GM21528 (cell line): ENCODE measurements around the gene SOS2.
"Not testable (repeated sequence)": the region's sequence is repeated elsewhere in the genome, so short reads cannot be mapped to it uniquely, and the experiment has no call there.

ENCODE experiments used
- ATAC-seq: cut with Tn5 transposase; IDR thresholded peaks from one replicate; pipeline ENCODE4 v1.9.1; 2021; ENCODE audit warnings: mild to moderate bottlenecking, moderate library complexity; ENCODE audit not compliant: unreplicated experiment, low FRiP score

SOS2 gene

GRCh38 chr14:50229681-50230080 lies 1.7 kb downstream of the SOS2 start:
- ATAC-seq = no peak

- no peak for ATAC-seq
Observed at GRCh38 chr14:50228313-50228712, 3.1 kb downstream of the SOS2 start.

GRCh38 chr14:50225974-50226297 lies 5.4 kb downstream of the SOS2 start:
- ATAC-seq = no peak

- no peak for ATAC-seq
Observed at GRCh38 chr14:50225067-50225973, 6.1 kb downstream of the SOS2 start.

GRCh38 chr14:50222055-50222613 lies 9.2 kb downstream of the SOS2 start:
- no peak for ATAC-seq

GRCh38 chr14:50218501-50218900 lies 12.9 kb downstream of the SOS2 start:
- ATAC-seq = no peak

- ATAC-seq = no peak
Observed at GRCh38 chr14:50215416-50215815, 16.0 kb downstream of the SOS2 start.

- ATAC-seq = no peak
Observed at GRCh38 chr14:50213795-50214194, 17.6 kb downstream of the SOS2 start.

- no peak for ATAC-seq
Observed at GRCh38 chr14:50212726-50213125, 18.7 kb downstream of the SOS2 start.

- ATAC-seq = no peak
Observed at GRCh38 chr14:50210074-50210473, 21.3 kb downstream of the SOS2 start.

GRCh38 chr14:50198499-50198898 lies 32.9 kb downstream of the SOS2 start:
- ATAC-seq = no peak

- no peak for ATAC-seq
Observed at GRCh38 chr14:50191499-50191898, 39.9 kb downstream of the SOS2 start.

- ATAC-seq = no peak
Observed at GRCh38 chr14:50186107-50186506, 45.3 kb downstream of the SOS2 start.

- ATAC-seq = no peak
Observed at GRCh38 chr14:50173891-50174290, 57.5 kb downstream of the SOS2 start.

GRCh38 chr14:50171895-50172294 lies 59.5 kb downstream of the SOS2 start:
- no peak for ATAC-seq

GRCh38 chr14:50167381-50167780 lies 64.0 kb downstream of the SOS2 start:
- not testable (repeated sequence) for ATAC-seq

- no peak for ATAC-seq
Observed at GRCh38 chr14:50156111-50156510, 75.3 kb downstream of the SOS2 start.

GRCh38 chr14:50148799-50149198 lies 82.6 kb downstream of the SOS2 start:
- no peak for ATAC-seq

GRCh38 chr14:50139192-50139591 lies 92.2 kb downstream of the SOS2 start:
- ATAC-seq = no peak

- ATAC-seq = no peak
Observed at GRCh38 chr14:50127802-50128201, 103.6 kb downstream of the SOS2 start.

- ATAC-seq = no peak
Observed at GRCh38 chr14:50123062-50123461, 108.3 kb downstream of the SOS2 start.

- no peak for ATAC-seq
Observed at GRCh38 chr14:50122291-50122690, 109.1 kb downstream of the SOS2 start.
